Measurements from ENCODE around the gene BDH1.

DNA sequence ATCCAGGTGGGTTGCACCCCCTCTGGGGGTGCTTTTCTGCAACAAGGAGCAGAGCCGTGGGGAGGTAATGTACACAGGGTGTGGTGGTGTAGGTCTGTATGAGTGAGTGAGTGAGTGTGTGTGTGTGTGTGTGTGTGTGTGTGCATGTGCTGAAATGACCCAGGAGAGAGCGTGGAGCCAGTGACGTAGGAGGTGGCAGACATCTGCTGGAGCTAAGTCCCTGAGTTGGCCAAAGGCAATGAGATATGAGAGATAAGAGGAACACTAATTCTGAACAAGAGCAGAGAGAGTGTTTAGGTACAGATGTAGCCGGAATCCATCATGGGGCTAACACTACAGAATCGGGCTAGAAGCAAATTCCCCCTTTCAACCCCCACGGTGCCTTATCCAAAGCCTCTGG lies 27.6 kb downstream of the BDH1 start:
- TF ChIP-seq, protein P1, sequence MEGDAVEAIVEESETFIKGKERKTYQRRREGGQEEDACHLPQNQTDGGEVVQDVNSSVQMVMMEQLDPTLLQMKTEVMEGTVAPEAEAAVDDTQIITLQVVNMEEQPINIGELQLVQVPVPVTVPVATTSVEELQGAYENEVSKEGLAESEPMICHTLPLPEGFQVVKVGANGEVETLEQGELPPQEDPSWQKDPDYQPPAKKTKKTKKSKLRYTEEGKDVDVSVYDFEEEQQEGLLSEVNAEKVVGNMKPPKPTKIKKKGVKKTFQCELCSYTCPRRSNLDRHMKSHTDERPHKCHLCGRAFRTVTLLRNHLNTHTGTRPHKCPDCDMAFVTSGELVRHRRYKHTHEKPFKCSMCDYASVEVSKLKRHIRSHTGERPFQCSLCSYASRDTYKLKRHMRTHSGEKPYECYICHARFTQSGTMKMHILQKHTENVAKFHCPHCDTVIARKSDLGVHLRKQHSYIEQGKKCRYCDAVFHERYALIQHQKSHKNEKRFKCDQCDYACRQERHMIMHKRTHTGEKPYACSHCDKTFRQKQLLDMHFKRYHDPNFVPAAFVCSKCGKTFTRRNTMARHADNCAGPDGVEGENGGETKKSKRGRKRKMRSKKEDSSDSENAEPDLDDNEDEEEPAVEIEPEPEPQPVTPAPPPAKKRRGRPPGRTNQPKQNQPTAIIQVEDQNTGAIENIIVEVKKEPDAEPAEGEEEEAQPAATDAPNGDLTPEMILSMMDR (IDR thresholded peaks at IDR 0.05; ENCODE audit: poor library complexity), result no peak
- TF ChIP-seq EZH2phosphoT487 (IDR thresholded peaks at IDR 0.05; ENCODE audit: low read depth, severe bottlenecking, unreplicated experiment), result no peak

All from hepatocyte (in vitro differentiated cells).